Effector memory CD8-positive, alpha-beta T cell (primary cell): ENCODE data around the gene PSMC3IP.
"Not testable (repeated sequence)": the region's sequence is repeated elsewhere in the genome, so short reads cannot be mapped to it uniquely, and the experiment has no call there.

Source experiments
- ATAC-seq: fragments of 150-1000 bp; cut with Tn5 transposase; replicated peaks from 2 replicates; pipeline ENCODE4 v1.10.0; 2021; ENCODE audit warnings: mild to moderate bottlenecking, moderate library complexity
- DNase-seq, 3 experiments: peaks; one replicate each; pipeline ENCODE4 v3.0.0; 2021
- H3K27ac Mint-ChIP-seq, 2 donors: one replicate each; pipeline ENCODE4 v1.8.0; 2022; ENCODE audit warnings: mild to moderate bottlenecking in 2 of 2, mixed read lengths in 2 of 2, moderate library complexity in 2 of 2
- H3K27me3 Mint-ChIP-seq, 2 donors: one replicate each; pipeline ENCODE4 v1.8.0; 2022; ENCODE audit warnings: mixed read lengths in 2 of 2
- H3K36me3 Mint-ChIP-seq: one replicate; pipeline ENCODE4 v1.8.0; 2022; ENCODE audit warnings: mild to moderate bottlenecking, moderate library complexity, mixed read lengths; ENCODE audit not compliant: insufficient read depth
- H3K4me1 Mint-ChIP-seq, 2 donors: one replicate each; pipeline ENCODE4 v1.8.0; 2022; ENCODE audit warnings: low read depth in 2 of 2, mixed read lengths in 2 of 2
- H3K4me3 Mint-ChIP-seq, 2 donors: one replicate each; pipeline ENCODE4 v1.8.0; 2022; ENCODE audit warnings: mild to moderate bottlenecking in 2 of 2, mixed read lengths in 2 of 2, moderate library complexity in 2 of 2
- H3K9me3 Mint-ChIP-seq, 2 donors: one replicate each; pipeline ENCODE4 v1.8.0; 2022; ENCODE audit warnings: mixed read lengths in 2 of 2
- total RNA-seq, 9 experiments: gene quantifications; one replicate each; lab custom pipeline; 2026; lab: John Stamatoyannopoulos, UW

The PSMC3IP gene
- 2.1 to 9.0 (median 4.9) reads per million in 9 experiments for total RNA-seq

- ATAC-seq (peak; percentile 94), DNase-seq (peak; percentile 86 to 88 (median 86))
- Mint-ChIP-seq H3K4me3 (peak within 1 kb of the TSS; percentile 94 to 97), H3K4me1 (peaks cover 24 to 35% of the 10 kb centered on the region in 2 donors), H3K9me3 (no peaks in the 10 kb centered on the region), H3K27me3 (no peaks in the 10 kb centered on the region), H3K36me3 (peaks cover 42% of the 10 kb centered on the region), H3K27ac (peak within 1 kb of the TSS; percentile 93 to 94)
Observed at GRCh38 chr17:42577532-42578281, at the start of gene PSMC3IP. Gene PSMC3IP, minus strand, starts transcription at chr17:42577729. Its CDS starts 43 bp downstream, at chr17:42577686.

GRCh38 chr17:42623732-42624596 lies 46.4 kb upstream of the PSMC3IP start:
- no peak overlapping the region for H3K27ac Mint-ChIP-seq
- no peaks in the 10 kb centered on the region for H3K36me3 Mint-ChIP-seq
- no peak overlapping the region for H3K4me3 Mint-ChIP-seq
- no peaks in the 10 kb centered on the region for H3K4me1 Mint-ChIP-seq
- ATAC-seq: no peak
- no peak for DNase-seq
- H3K9me3 Mint-ChIP-seq: no peaks in the 10 kb centered on the region
- no peaks in the 10 kb centered on the region for H3K27me3 Mint-ChIP-seq

DNA sequence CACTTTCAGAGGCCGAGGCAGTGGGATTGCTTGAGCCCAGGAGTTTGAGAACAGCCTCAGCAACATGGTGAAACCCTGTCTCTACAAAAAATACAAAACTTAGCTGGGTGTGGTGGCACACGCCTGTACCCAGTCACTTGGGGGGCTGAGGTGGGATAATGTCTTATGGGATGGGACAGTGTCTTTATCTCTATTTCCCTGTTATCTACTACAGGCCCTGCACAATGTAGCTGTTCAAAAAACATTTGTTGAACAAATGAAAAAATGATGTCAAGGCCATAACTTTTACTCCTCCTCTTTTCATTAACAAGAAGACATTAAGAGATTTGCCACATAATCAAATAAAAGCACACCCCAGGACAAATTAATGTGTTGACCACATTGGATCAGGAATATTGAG lies 45.7 kb upstream of the PSMC3IP start:
- H3K4me3 Mint-ChIP-seq: no peak overlapping the region
- no peaks in the 10 kb centered on the region for H3K9me3 Mint-ChIP-seq
- H3K27me3 Mint-ChIP-seq: no peaks in the 10 kb centered on the region
- H3K4me1 Mint-ChIP-seq: peaks cover 0 to 2% of the 10 kb centered on the region in 2 donors
- DNase-seq (no peak), ATAC-seq (no peak)
- no peaks in the 10 kb centered on the region for H3K36me3 Mint-ChIP-seq
- H3K27ac Mint-ChIP-seq: no peak overlapping the region

- not testable (repeated sequence) for H3K9me3 Mint-ChIP-seq, H3K27me3 Mint-ChIP-seq, DNase-seq, H3K4me1 Mint-ChIP-seq, ATAC-seq, H3K4me3 Mint-ChIP-seq, H3K36me3 Mint-ChIP-seq
- H3K27ac Mint-ChIP-seq: peak overlapping the region in 1 of 2 donors; percentile 4
Observed at GRCh38 chr17:42621987-42622386, 44.5 kb upstream of the PSMC3IP start.

- Mint-ChIP-seq H3K4me1 (peaks cover 0 to 5% of the 10 kb centered on the region in 2 donors), H3K4me3 (no peak overlapping the region), H3K27ac (no peak overlapping the region), H3K36me3 (peaks cover 9% of the 10 kb centered on the region), H3K9me3 (no peaks in the 10 kb centered on the region), H3K27me3 (no peaks in the 10 kb centered on the region)
- DNase-seq: no peak
- ATAC-seq: peak; percentile 26
Observed at GRCh38 chr17:42618442-42619150, 41.1 kb upstream of the PSMC3IP start.

- Mint-ChIP-seq H3K36me3 (peaks cover 12% of the 10 kb centered on the region), H3K9me3 (no peaks in the 10 kb centered on the region), H3K4me1 (peaks cover 0 to 5% of the 10 kb centered on the region in 2 donors), H3K27me3 (no peaks in the 10 kb centered on the region), H3K4me3 (no peak overlapping the region), H3K27ac (no peak overlapping the region)
- ATAC-seq (no peak), DNase-seq (no peak)
Observed at GRCh38 chr17:42617956-42618431, 40.5 kb upstream of the PSMC3IP start.

- Mint-ChIP-seq H3K9me3 (no peaks in the 10 kb centered on the region), H3K27me3 (no peaks in the 10 kb centered on the region), H3K4me3 (no peak overlapping the region), H3K36me3 (peaks cover 28% of the 10 kb centered on the region), H3K27ac (no peak overlapping the region), H3K4me1 (peaks cover 6 to 7% of the 10 kb centered on the region in 2 donors)
- DNase-seq (no peak), ATAC-seq (no peak)
Observed at GRCh38 chr17:42613699-42614295, 36.3 kb upstream of the PSMC3IP start.

DNA sequence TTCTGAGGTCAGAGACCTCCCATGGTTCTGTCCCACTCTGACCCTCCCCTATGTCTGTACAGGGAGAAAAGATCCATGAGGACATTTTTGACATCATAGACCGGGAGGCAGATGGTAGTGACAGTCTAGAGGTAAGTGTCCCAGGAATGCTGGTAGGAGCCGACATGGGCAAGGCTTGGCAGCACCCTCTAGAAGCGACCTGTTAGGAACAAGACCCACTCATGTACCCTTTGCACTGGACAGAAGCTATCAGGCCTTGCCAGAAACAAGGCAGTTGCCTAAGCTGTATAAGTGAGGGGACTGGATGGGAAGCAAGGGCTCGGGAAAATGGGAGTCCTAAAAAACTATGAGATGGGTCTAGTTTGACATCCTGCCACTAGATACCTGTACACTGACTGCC lies 34.5 kb upstream of the PSMC3IP start:
- Mint-ChIP-seq H3K4me1 (peaks cover 9 to 16% of the 10 kb centered on the region in 2 donors), H3K36me3 (peaks cover 33% of the 10 kb centered on the region), H3K27ac (no peak overlapping the region), H3K9me3 (no peaks in the 10 kb centered on the region), H3K27me3 (no peaks in the 10 kb centered on the region), H3K4me3 (no peak overlapping the region)
- ATAC-seq (no peak), DNase-seq (no peak)

- H3K27ac Mint-ChIP-seq: peak overlapping the region; percentile 97
- peak in 1 of 3 experiments; percentile 2 for DNase-seq
- H3K27me3 Mint-ChIP-seq, H3K9me3 Mint-ChIP-seq, ATAC-seq: not testable (repeated sequence)
- peaks cover 24 to 35% of the 10 kb centered on the region in 2 donors for H3K4me1 Mint-ChIP-seq
- peaks cover 45% of the 10 kb centered on the region for H3K36me3 Mint-ChIP-seq
- peak overlapping the region; percentile 98 to 99 for H3K4me3 Mint-ChIP-seq
Observed at GRCh38 chr17:42609814-42610801, 32.6 kb upstream of the PSMC3IP start.

DNA sequence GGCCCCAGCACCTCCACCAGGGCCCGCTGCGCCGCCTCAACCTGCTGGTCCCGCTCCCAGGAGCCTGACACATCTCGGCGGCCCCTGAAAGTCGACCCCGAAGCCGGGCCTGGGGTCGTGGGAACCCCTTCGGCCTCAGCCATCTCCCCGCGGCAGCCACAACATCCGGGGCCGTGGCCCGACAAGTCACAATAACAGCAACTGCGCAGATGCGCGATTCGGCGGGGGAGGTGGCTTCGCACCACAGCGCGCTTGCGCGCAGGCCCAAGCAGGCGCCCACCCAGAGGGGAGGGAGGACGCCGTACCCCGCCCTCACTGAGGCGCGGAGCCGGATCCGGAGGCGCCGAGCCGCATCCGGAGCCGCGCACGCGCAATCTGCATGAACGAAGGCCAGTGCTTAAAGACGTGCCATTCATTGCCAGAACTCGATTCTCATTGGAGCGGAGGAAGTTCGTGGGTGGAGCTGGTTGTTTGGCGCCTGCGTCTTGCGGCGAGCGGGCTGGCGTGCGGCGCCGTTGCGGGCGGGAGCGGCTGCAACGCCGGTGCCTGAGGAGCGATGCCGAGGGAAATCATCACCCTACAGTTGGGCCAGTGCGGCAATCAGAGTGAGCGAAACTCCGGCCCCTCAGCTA lies 31.8 kb upstream of the PSMC3IP start, which contains the start of the genes RETREG3 and TUBG1:
RETREG3 (minus strand) TSS at position 193 of the 632 bp plus-strand sequence; CDS start at position 143, 50 bp downstream.
TUBG1 (plus strand) TSS at position 502 of the 632 bp plus-strand sequence; CDS start at position 557, 55 bp downstream.
- DNase-seq: peak; percentile 97 to 99 (median 98)
- peak; percentile 89 for ATAC-seq
- H3K4me1 Mint-ChIP-seq: peaks cover 29 to 41% of the 10 kb centered on the region in 2 donors

More for the DNA sequence above, 31.8 kb upstream of the PSMC3IP start, which contains the start of the genes RETREG3 and TUBG1:
- H3K4me3 Mint-ChIP-seq: peak within 1 kb of the TSS; percentile 98 to 99
- H3K27me3 Mint-ChIP-seq: no peaks in the 10 kb centered on the region
- peaks cover 43% of the 10 kb centered on the region for H3K36me3 Mint-ChIP-seq
- H3K9me3 Mint-ChIP-seq: no peaks in the 10 kb centered on the region
- H3K27ac Mint-ChIP-seq: peak within 1 kb of the TSS; percentile 97
